ENCODE measurements around the gene TULP4.

TULP4 gene, protein sequence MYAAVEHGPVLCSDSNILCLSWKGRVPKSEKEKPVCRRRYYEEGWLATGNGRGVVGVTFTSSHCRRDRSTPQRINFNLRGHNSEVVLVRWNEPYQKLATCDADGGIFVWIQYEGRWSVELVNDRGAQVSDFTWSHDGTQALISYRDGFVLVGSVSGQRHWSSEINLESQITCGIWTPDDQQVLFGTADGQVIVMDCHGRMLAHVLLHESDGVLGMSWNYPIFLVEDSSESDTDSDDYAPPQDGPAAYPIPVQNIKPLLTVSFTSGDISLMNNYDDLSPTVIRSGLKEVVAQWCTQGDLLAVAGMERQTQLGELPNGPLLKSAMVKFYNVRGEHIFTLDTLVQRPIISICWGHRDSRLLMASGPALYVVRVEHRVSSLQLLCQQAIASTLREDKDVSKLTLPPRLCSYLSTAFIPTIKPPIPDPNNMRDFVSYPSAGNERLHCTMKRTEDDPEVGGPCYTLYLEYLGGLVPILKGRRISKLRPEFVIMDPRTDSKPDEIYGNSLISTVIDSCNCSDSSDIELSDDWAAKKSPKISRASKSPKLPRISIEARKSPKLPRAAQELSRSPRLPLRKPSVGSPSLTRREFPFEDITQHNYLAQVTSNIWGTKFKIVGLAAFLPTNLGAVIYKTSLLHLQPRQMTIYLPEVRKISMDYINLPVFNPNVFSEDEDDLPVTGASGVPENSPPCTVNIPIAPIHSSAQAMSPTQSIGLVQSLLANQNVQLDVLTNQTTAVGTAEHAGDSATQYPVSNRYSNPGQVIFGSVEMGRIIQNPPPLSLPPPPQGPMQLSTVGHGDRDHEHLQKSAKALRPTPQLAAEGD (N-terminal part only)

DNA sequence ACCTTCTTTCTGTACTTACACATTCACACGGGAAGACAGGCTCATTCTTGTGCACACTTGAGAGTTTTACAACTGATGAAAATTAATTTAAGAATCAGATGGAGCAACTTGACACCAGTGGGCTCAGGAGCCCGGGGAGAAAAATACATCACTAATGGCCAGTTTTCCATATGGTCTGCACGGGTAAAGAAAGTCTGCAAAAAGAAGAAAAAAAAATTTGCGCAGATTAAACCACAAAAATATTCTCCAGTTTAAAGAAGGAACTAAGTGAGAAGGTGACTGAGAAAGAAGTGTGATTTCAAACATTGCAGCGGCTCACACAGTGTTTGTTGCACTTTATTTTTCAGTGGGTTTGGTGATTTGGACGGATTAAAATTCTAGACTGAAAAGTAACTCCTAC, at the start of gene TULP4:
TULP4 (plus strand) TSS at position 301 of the 400 bp plus-strand sequence. CDS start 1,552 bp downstream, outside the sequence.
- H3K27ac ChIP-seq (ENCODE audit: low read depth, low read length), result no peak within 1 kb of the TSS
- H3K4me3 ChIP-seq (ENCODE audit: low read depth in 1 of 2, low read length in 2 of 2), result no peak within 1 kb of the TSS
- H3K9me3 ChIP-seq (ENCODE audit: control insufficient read depth in 1 of 2, low read length in 2 of 2), result peaks cover 0 to 4% of the 10 kb centered on the region in 2 donors
- H3K4me1 ChIP-seq (ENCODE audit: control insufficient read depth in 1 of 2, insufficient read depth in 2 of 2, low read length in 2 of 2), result no peaks in the 10 kb centered on the region
- H3K9ac ChIP-seq (ENCODE audit: low read depth in 1 of 2, low read length in 2 of 2), result no peak within 1 kb of the TSS
- H3K36me3 ChIP-seq (ENCODE audit: control insufficient read depth in 1 of 2, insufficient read depth in 2 of 2, low read length in 2 of 2), result peaks cover 6 to 29% of the 10 kb centered on the region in 2 donors
- no peaks in the 10 kb centered on the region for H3K27me3 ChIP-seq (ENCODE audit: control insufficient read depth in 1 of 2, insufficient read depth in 2 of 2, low read length in 2 of 2)

DNA sequence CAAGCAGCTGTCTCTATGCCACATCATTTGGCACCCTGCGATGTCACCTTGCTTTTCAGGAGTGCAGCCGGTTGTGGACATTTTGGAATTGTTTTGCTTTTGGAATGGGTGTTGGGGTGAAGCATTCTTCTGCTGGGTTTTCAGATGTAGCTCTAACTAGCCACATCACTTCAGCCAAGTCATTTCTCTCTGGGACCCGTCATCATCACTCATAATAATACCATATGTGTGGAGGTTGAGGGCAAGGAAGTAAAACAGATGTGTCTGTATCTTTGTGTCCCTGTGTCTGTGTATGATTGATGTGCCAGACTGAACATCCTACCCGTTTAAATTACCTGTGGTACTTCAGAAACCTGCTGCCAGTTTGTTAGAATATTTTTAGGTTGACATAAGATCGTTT, 49.5 kb upstream of the TULP4 start:
- H3K4me3 ChIP-seq (ENCODE audit: low read depth in 1 of 2, low read length in 2 of 2), result no peak overlapping the region
- peaks cover 10 to 11% of the 10 kb centered on the region in 2 donors for H3K36me3 ChIP-seq (ENCODE audit: control insufficient read depth in 1 of 2, insufficient read depth in 2 of 2, low read length in 2 of 2)

GRCh38 chr6:158264180-158264579, 48.1 kb upstream of the TULP4 start:
- no peak overlapping the region for H3K27ac ChIP-seq (ENCODE audit: low read depth, low read length)

More for the DNA sequence above, 49.5 kb upstream of the TULP4 start:
- H3K4me1 ChIP-seq (ENCODE audit: control insufficient read depth in 1 of 2, insufficient read depth in 2 of 2, low read length in 2 of 2), result no peaks in the 10 kb centered on the region
- no peak overlapping the region for H3K27ac ChIP-seq (ENCODE audit: low read depth, low read length)
- no peaks in the 10 kb centered on the region for H3K27me3 ChIP-seq (ENCODE audit: control insufficient read depth in 1 of 2, insufficient read depth in 2 of 2, low read length in 2 of 2)
- H3K9ac ChIP-seq (ENCODE audit: low read depth in 1 of 2, low read length in 2 of 2), result no peak overlapping the region
- H3K9me3 ChIP-seq (ENCODE audit: control insufficient read depth in 1 of 2, low read length in 2 of 2), result no peaks in the 10 kb centered on the region

GRCh38 chr6:158266131-158266530, 46.1 kb upstream of the TULP4 start:
- no peak overlapping the region for H3K4me3 ChIP-seq (ENCODE audit: low read depth in 1 of 2, low read length in 2 of 2)
- no peaks in the 10 kb centered on the region for H3K9me3 ChIP-seq (ENCODE audit: control insufficient read depth in 1 of 2, low read length in 2 of 2)
- no peak overlapping the region for H3K9ac ChIP-seq (ENCODE audit: low read depth in 1 of 2, low read length in 2 of 2)
- H3K4me1 ChIP-seq (ENCODE audit: control insufficient read depth in 1 of 2, insufficient read depth in 2 of 2, low read length in 2 of 2), result peaks cover 0 to 3% of the 10 kb centered on the region in 2 donors
- no peaks in the 10 kb centered on the region for H3K27me3 ChIP-seq (ENCODE audit: control insufficient read depth in 1 of 2, insufficient read depth in 2 of 2, low read length in 2 of 2)
- H3K36me3 ChIP-seq (ENCODE audit: control insufficient read depth in 1 of 2, insufficient read depth in 2 of 2, low read length in 2 of 2), result peaks cover 6 to 11% of the 10 kb centered on the region in 2 donors
- no peak overlapping the region for H3K27ac ChIP-seq (ENCODE audit: low read depth, low read length)

More at GRCh38 chr6:158264180-158264579, 48.1 kb upstream of the TULP4 start:
- no peaks in the 10 kb centered on the region for H3K9me3 ChIP-seq (ENCODE audit: control insufficient read depth in 1 of 2, low read length in 2 of 2)
- H3K36me3 ChIP-seq (ENCODE audit: control insufficient read depth in 1 of 2, insufficient read depth in 2 of 2, low read length in 2 of 2), result peaks cover 10 to 11% of the 10 kb centered on the region in 2 donors
- no peak overlapping the region for H3K4me3 ChIP-seq (ENCODE audit: low read depth in 1 of 2, low read length in 2 of 2)
- H3K27me3 ChIP-seq (ENCODE audit: control insufficient read depth in 1 of 2, insufficient read depth in 2 of 2, low read length in 2 of 2), result no peaks in the 10 kb centered on the region
- H3K9ac ChIP-seq (ENCODE audit: low read depth in 1 of 2, low read length in 2 of 2), result no peak overlapping the region
- H3K4me1 ChIP-seq (ENCODE audit: control insufficient read depth in 1 of 2, insufficient read depth in 2 of 2, low read length in 2 of 2), result no peaks in the 10 kb centered on the region

- no peaks in the 10 kb centered on the region for H3K27me3 ChIP-seq (ENCODE audit: control insufficient read depth in 1 of 2, insufficient read depth in 2 of 2, low read length in 2 of 2)
- no peak overlapping the region for H3K27ac ChIP-seq (ENCODE audit: low read depth, low read length)
- H3K36me3 ChIP-seq (ENCODE audit: control insufficient read depth in 1 of 2, insufficient read depth in 2 of 2, low read length in 2 of 2), result peaks cover 3 to 9% of the 10 kb centered on the region in 2 donors
- no peak overlapping the region for H3K9ac ChIP-seq (ENCODE audit: low read depth in 1 of 2, low read length in 2 of 2)
- peaks cover 0 to 3% of the 10 kb centered on the region in 2 donors for H3K4me1 ChIP-seq (ENCODE audit: control insufficient read depth in 1 of 2, insufficient read depth in 2 of 2, low read length in 2 of 2)
- no peaks in the 10 kb centered on the region for H3K9me3 ChIP-seq (ENCODE audit: control insufficient read depth in 1 of 2, low read length in 2 of 2)
- no peak overlapping the region for H3K4me3 ChIP-seq (ENCODE audit: low read depth in 1 of 2, low read length in 2 of 2)
Observed at GRCh38 chr6:158268361-158269147, 43.7 kb upstream of the TULP4 start.

GRCh38 chr6:158269657-158270056, 42.6 kb upstream of the TULP4 start:
- H3K27me3 ChIP-seq (ENCODE audit: control insufficient read depth in 1 of 2, insufficient read depth in 2 of 2, low read length in 2 of 2), result no peaks in the 10 kb centered on the region
- peaks cover 3 to 9% of the 10 kb centered on the region in 2 donors for H3K36me3 ChIP-seq (ENCODE audit: control insufficient read depth in 1 of 2, insufficient read depth in 2 of 2, low read length in 2 of 2)

GRCh38 chr6:158270389-158271127, 41.7 kb upstream of the TULP4 start:
- no peak overlapping the region for H3K27ac ChIP-seq (ENCODE audit: low read depth, low read length)

More at GRCh38 chr6:158269657-158270056, 42.6 kb upstream of the TULP4 start:
- H3K4me1 ChIP-seq (ENCODE audit: control insufficient read depth in 1 of 2, insufficient read depth in 2 of 2, low read length in 2 of 2), result peaks cover 0 to 3% of the 10 kb centered on the region in 2 donors
- H3K27ac ChIP-seq (ENCODE audit: low read depth, low read length), result no peak overlapping the region
- H3K9ac ChIP-seq (ENCODE audit: low read depth in 1 of 2, low read length in 2 of 2), result no peak overlapping the region
- H3K9me3 ChIP-seq (ENCODE audit: control insufficient read depth in 1 of 2, low read length in 2 of 2), result no peaks in the 10 kb centered on the region
- H3K4me3 ChIP-seq (ENCODE audit: low read depth in 1 of 2, low read length in 2 of 2), result no peak overlapping the region

DNA sequence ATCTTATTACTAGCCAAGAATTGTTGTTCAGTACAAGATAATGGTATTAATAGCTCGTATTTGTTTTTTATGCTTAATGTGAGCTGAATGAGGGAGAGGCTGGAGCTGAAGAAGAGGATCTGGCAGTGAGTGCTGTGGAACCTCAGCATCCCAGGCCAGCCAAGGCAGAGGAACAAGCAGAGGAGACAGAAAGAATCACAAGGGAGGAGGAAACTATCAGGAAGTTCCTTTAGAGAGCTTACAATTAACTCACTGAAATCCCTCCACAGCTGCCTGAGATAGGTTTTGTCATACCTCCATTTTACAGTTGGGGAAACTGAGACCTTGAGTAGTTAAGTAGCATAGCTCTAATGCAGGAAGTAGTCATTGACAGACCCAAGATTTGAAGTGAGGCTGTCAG, 39.9 kb upstream of the TULP4 start:
- Histone ChIP-seq H3K4me3 (ENCODE audit: low read depth in 1 of 2, low read length in 2 of 2) (no peak overlapping the region), H3K36me3 (ENCODE audit: control insufficient read depth in 1 of 2, insufficient read depth in 2 of 2, low read length in 2 of 2) (peaks cover 3 to 7% of the 10 kb centered on the region in 2 donors), H3K9me3 (ENCODE audit: control insufficient read depth in 1 of 2, low read length in 2 of 2) (no peaks in the 10 kb centered on the region), H3K27ac (ENCODE audit: low read depth, low read length) (no peak overlapping the region), H3K4me1 (ENCODE audit: control insufficient read depth in 1 of 2, insufficient read depth in 2 of 2, low read length in 2 of 2) (peaks cover 0 to 3% of the 10 kb centered on the region in 2 donors), H3K27me3 (ENCODE audit: control insufficient read depth in 1 of 2, insufficient read depth in 2 of 2, low read length in 2 of 2) (no peaks in the 10 kb centered on the region), H3K9ac (ENCODE audit: low read depth in 1 of 2, low read length in 2 of 2) (no peak overlapping the region)

More at GRCh38 chr6:158270389-158271127, 41.7 kb upstream of the TULP4 start:
- Histone ChIP-seq H3K27me3 (ENCODE audit: control insufficient read depth in 1 of 2, insufficient read depth in 2 of 2, low read length in 2 of 2) (no peaks in the 10 kb centered on the region), H3K4me1 (ENCODE audit: control insufficient read depth in 1 of 2, insufficient read depth in 2 of 2, low read length in 2 of 2) (peaks cover 0 to 3% of the 10 kb centered on the region in 2 donors), H3K9me3 (ENCODE audit: control insufficient read depth in 1 of 2, low read length in 2 of 2) (no peaks in the 10 kb centered on the region), H3K4me3 (ENCODE audit: low read depth in 1 of 2, low read length in 2 of 2) (no peak overlapping the region), H3K36me3 (ENCODE audit: control insufficient read depth in 1 of 2, insufficient read depth in 2 of 2, low read length in 2 of 2) (peaks cover 3 to 9% of the 10 kb centered on the region in 2 donors), H3K9ac (ENCODE audit: low read depth in 1 of 2, low read length in 2 of 2) (no peak overlapping the region)

GRCh38 chr6:158278004-158278403, 34.3 kb upstream of the TULP4 start:
- Histone ChIP-seq H3K9me3 (ENCODE audit: control insufficient read depth in 1 of 2, low read length in 2 of 2) (no peaks in the 10 kb centered on the region), H3K27ac (ENCODE audit: low read depth, low read length) (no peak overlapping the region), H3K36me3 (ENCODE audit: control insufficient read depth in 1 of 2, insufficient read depth in 2 of 2, low read length in 2 of 2) (no peaks in the 10 kb centered on the region), H3K4me1 (ENCODE audit: control insufficient read depth in 1 of 2, insufficient read depth in 2 of 2, low read length in 2 of 2) (no peaks in the 10 kb centered on the region), H3K27me3 (ENCODE audit: control insufficient read depth in 1 of 2, insufficient read depth in 2 of 2, low read length in 2 of 2) (no peaks in the 10 kb centered on the region), H3K4me3 (ENCODE audit: low read depth in 1 of 2, low read length in 2 of 2) (no peak overlapping the region), H3K9ac (ENCODE audit: low read depth in 1 of 2, low read length in 2 of 2) (no peak overlapping the region)
